ENCODE data around the gene MT1E.
"Not testable (repeated sequence)": the region's sequence is repeated elsewhere in the genome, so short reads cannot be mapped to it uniquely, and the experiment has no call there.

Gene MT1E

GRCh38 chr16:56647641-56648431, 22.3 kb downstream of the MT1E start:
- DNase-seq: no peak

- no peak for DNase-seq
These were observed 23.7 kb downstream of the MT1E start for GRCh38 chr16:56649271-56649670.

DNA sequence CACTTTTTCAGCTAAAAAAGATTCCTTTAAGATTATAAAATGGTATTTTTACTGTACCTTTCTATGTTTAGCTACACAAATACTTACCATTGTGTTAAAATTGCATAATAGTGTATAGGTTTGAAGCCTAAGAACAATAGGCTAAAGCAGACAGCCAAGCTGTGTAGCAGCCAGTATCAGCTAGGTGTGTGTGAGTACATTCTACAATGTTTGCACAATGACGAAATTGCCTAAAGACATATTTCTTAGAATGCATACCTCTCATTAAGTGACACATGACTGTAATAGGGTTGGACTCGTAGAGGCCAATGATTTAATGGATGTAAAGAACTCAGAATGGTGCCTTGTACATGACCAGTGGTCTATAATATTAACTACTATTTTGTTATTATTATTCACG, 24.2 kb downstream of the MT1E start:
- DNase-seq: no peak

DNA sequence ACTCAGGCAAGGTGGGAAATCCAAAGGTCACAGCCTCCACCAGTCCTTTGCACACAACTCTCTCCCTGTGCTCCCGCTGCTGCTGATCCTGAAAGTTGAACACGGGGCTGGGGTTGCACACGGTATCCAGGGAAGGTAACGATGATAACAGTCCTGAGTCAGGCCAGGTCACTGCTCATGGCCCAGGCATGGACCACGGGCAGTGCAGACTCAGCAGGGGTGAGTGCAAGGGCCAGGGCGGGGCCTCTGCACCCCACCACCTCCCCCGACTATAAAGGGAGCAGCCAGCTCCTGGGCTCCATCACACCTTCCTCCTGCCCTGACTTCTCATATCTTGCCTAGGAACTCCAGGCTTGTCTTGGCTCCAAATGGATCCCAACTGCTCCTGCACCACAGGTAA, 26.0 kb downstream of the MT1E start, which contains the start of gene MT1B:
Gene MT1B (plus strand): TSS at position 301 of the 400 bp plus-strand sequence. CDS start 68 bp downstream, at position 369.
- no peak for DNase-seq

DNA sequence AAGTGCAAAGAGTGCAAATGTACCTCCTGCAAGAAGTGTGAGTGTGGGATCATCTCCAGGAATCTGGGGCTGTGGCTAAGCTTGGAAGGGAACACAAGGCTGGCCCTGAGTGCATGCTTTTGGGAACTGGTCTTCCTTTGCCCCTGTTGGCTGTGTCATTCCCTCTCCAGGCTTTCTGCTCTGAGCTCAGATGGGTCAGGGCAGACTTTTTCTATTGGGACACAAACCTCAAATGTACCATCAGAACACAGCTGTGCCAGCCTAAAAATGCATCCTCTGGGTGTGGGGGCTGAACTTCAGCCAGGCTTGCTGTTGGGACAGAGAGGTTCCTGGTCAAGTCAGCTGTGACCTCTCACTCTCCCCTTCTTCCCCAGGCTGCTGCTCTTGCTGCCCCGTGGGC, 27.0 kb downstream of the MT1E start:
- DNase-seq: no peak

DNA sequence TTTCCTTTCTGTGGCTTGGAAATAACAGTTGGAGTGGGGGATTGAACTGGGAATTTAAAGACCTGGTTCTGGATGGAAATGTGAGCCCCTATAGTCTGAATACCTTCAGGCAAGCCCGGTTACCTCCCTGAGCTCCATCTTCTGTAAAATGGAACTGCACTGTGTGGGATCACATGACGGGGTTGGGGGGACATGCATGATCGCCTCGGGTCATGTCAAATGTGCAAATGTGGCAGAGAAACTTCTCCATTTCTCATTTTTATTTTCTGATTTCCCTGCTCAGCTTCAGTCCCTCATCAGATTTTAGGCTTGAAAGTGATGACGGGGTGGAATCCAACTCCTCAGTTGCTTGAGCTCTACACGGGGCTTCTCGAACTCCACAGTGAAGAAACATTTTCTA, 27.6 kb downstream of the MT1E start:
- DNase-seq: no peak

DNA sequence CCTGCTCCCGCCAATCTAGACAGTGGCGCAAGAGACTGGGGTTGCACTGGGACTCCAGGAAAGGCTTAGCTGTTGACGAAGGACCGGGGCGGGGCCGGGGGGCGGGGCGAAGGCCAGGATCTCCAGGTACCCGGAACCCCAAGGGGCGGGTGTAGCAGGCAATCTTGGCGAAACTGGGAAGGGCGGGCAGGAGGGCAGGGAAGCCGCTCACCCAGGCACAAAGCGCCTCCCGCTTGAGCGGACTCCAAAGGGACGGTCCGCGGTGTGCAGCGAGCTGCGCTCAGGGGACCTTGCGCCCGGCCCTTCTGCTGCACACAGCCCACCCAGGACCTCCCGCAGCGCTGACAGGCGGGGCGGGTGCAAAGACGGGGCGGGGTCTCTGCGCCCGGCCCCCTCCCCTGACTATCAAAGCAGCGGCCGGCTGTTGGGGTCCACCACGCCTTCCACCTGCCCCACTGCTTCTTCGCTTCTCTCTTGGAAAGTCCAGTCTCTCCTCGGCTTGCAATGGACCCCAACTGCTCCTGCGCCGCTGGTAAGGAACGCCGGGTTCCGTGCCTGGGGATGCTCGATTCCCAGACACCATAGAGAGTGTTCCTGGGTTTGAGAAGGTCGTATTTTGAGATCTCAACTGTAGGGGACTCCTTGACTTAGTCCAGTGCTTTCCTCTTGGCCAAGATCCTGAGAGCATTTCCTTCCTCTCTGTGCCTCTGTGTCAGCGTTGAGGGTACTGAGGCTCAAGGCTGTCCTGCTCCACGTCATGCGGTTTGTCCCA, 32.2 kb downstream of the MT1E start, which contains the start of gene MT1F:
Gene MT1F (plus strand): TSS at position 405 of the 772 bp plus-strand sequence. CDS start 100 bp downstream, at position 505.
- peak; percentile 87 for DNase-seq

GRCh38 chr16:56658327-56658875, 32.8 kb downstream of the MT1E start:
- DNase-seq: no peak

DNA sequence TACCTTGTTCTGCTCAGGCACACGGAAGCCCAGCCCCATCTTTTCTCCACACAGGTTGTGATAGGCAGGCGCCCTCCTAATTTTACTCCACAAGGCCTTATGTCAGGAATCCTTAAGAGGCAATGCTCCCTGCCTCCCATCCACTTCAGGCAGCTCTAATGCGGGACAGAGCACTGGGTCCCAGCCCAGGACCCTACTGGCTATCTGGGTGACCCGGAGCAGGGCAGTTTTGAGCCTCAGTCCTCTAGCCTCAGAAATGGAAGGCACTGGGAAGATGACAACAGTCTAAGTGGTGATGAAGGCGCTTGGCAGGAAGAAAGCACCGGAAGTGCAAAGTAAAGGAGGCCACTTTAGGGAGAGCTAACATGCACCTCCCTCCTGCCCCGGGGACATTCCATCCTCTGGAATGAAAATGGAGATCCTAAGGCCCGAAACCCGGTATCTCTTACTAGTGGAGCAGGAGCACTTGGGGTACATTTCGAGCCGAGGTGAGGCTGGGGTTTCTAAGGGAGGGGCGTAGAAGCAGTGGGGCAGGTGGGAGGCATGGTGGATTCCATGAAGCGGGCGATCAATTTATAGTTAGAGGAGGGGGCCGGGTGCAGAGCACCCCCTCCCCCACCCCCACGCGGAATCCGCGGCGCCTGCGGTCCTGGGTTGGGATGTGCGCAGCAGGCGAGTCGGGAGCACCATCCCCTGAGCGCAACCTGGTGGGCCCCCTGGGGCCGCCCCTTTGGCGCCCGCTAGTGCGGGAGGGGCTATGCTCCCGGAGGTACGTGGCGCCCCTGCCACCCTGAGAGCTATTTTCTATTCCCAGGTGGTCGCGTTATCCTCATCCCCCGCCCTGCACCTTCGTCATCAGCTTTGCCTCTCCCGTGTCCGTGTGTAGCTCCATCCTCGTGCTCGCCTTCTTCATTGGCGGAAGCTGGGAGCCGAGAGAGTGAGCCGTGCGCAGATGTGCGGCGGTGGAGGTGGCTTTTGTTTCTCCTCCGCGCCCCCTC, 37.1 kb downstream of the MT1E start:
- peak; percentile 69 for DNase-seq

GRCh38 chr16:56664506-56664905, 38.9 kb downstream of the MT1E start:
- DNase-seq: no peak

GRCh38 chr16:56665286-56666261, 40.0 kb downstream of the MT1E start:
- DNase-seq: not testable (repeated sequence)

DNA sequence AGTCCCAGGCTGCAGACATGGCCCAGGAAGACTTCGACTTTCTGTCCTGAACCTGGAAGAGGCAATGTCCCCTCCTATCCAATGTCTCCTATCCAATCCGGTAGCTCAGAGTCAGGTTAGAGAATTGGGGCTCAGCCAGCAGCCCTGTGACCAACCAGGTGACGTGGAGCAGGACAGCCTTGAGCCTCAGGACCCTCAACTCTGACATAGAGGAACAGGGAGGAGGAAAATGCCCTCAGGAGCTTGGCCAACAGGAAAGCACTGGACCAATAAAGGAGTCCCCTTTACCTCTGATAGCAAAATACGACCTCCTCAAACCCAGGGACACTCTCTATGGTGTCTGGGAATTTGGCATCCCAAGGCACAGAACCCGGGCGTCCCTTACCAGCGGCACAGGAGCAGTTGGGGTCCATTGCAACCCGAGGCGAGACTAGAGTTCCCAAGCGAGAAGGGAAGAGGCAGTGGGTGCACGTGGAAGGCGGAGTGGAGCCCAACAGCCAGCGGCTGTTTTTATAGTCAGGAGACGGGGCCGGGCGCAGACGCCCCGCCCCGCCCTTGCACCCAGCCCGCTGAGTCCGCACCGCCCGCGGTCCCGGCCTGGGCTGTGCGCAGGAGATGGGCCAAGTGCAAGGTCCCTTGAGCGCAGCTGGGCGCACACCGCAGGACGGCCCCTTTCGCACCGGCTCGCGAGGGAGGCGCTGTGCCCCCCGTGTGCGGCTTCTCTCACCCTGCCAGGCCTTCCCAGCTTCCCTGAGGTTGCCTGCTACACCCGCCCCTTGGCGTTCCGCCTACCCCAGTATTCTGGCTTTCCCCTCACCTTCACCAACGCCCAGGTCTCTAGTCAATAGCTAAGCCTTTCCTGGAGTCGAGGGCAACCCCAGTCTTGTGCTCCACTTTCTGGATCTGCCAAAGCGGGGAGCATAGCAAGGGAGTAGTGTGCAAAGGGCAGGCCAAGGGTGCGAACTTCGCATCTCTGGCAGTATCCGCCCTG, 42.3 kb downstream of the MT1E start, which contains the start of gene MT1G:
Gene MT1G (minus strand): TSS at position 485 of the 991 bp plus-strand sequence. CDS start 72 bp downstream, at position 413.
- DNase-seq: no peak

GRCh38 chr16:56669005-56669839, 43.6 kb downstream of the MT1E start, which contains the start of gene MT1H:
TSS of gene MT1H (plus strand) at chr16:56669814. CDS start at chr16:56669885, 71 bp downstream.
- no peak for DNase-seq

- no peak for DNase-seq
These were observed 44.4 kb downstream of the MT1E start for GRCh38 chr16:56669840-56670619.

DNA sequence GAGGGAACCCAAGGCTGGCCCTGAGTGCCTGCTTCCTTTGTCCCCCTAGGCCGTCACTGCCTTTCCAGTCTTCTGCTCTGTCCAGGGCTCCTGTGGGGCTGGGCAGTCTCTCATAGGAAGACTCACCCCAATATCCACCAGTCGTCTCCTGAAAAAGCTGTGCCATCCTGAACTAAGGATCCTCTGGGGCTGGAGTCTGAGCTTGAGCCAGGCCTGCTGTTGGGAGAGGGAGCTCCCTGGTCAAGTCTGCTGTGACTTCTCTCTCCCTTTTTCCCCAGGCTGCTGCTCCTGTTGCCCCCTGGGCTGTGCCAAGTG, 45.0 kb downstream of the MT1E start:
- DNase-seq: no peak

DNA sequence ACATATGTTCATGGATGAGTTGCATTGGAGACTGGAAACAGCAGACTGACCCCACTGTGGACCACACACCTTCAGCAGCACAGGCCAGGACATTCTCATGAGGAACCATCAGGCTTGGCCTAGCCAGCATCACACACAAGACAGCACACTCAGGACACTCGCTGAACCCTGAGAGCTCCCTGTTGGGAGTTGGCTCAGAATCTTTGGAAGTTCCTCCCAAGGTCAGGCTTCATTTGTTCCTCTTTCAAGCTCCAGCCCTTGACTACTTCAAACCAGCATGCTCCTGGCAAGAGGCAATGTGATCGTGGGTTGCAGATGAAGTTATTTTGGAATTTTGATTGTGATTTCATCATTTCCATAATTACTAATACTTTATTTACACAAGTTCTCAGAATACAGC, 46.1 kb downstream of the MT1E start:
- not testable (repeated sequence) for DNase-seq

- not testable (repeated sequence) for DNase-seq
These were observed 46.6 kb downstream of the MT1E start for GRCh38 chr16:56672171-56672570.
